Myocyte (in vitro differentiated cells): ENCODE measurements around the gene SEL1L. TPM values are rescaled to one million over a fixed set of nuclear protein-coding genes. Genes with fewer than 3 reads are reported as not detected.
A peak's percentile ranks its signal among the peaks of the same experiment; 100 is the strongest.
"Not testable (repeated sequence)": the region's sequence is repeated elsewhere in the genome, so short reads cannot be mapped to it uniquely, and the experiment has no call there.

Source experiments
- DNase-seq: peaks from one replicate; pipeline ENCODE4 v3.0.0-alpha.2; 2012; ENCODE audit warnings: low read depth
- polyA plus RNA-seq: library from polyadenylated mRNA; unstranded; fragments of >200 nt; gene quantifications from one replicate; pipeline ENCODE4 v1.2.1, GENCODE V29; 2012; ENCODE audit warnings: missing spikeins
- total RNA-seq: library from RNA; depleted of rRNA; stranded (reverse); fragments of >200 nt; gene quantifications from 2 replicates; pipeline ENCODE4 v1.2.3, GENCODE V29; 2014

SEL1L gene
- total RNA-seq = 52.1 and 72.5 TPM in 2 replicates
- 66.8 TPM for polyA plus RNA-seq

GRCh38 chr14:81533536-81534343 lies at the start of gene SEL1L:
Gene SEL1L (minus strand): TSS chr14:81533853. CDS start chr14:81533744, 109 bp downstream.
- DNase-seq = peak; percentile 100

- DNase-seq = peak; percentile 5
Measured at GRCh38 chr14:81582420-81582819, 48.8 kb upstream of the SEL1L start.

- no peak for DNase-seq
Measured at GRCh38 chr14:81579115-81579514, 45.5 kb upstream of the SEL1L start.

- no peak for DNase-seq
Measured at GRCh38 chr14:81571437-81571836, 37.8 kb upstream of the SEL1L start.

GRCh38 chr14:81567302-81567701 lies 33.6 kb upstream of the SEL1L start:
- DNase-seq = no peak

GRCh38 chr14:81565441-81566290 lies 32.0 kb upstream of the SEL1L start:
- peak; percentile 27 for DNase-seq

GRCh38 chr14:81562818-81563217 lies 29.2 kb upstream of the SEL1L start:
- peak; percentile 5 for DNase-seq

GRCh38 chr14:81561084-81561775 lies 27.6 kb upstream of the SEL1L start:
- DNase-seq = no peak

- no peak for DNase-seq
Measured at GRCh38 chr14:81559385-81559784, 25.7 kb upstream of the SEL1L start.

GRCh38 chr14:81557146-81557545 lies 23.5 kb upstream of the SEL1L start:
- no peak for DNase-seq

GRCh38 chr14:81555684-81556083 lies 22.0 kb upstream of the SEL1L start:
- DNase-seq = no peak

- no peak for DNase-seq
Measured at GRCh38 chr14:81555051-81555450, 21.4 kb upstream of the SEL1L start.

GRCh38 chr14:81551471-81551870 lies 17.8 kb upstream of the SEL1L start:
- no peak for DNase-seq

GRCh38 chr14:81550001-81550637 lies 16.5 kb upstream of the SEL1L start:
- no peak for DNase-seq

- DNase-seq = not testable (repeated sequence)
Measured at GRCh38 chr14:81541206-81541605, 7.6 kb upstream of the SEL1L start.

- DNase-seq = no peak
Measured at GRCh38 chr14:81537193-81537592, 3.5 kb upstream of the SEL1L start.

GRCh38 chr14:81536241-81536771 lies 2.7 kb upstream of the SEL1L start:
- DNase-seq = peak; percentile 17

GRCh38 chr14:81535396-81536164 lies 1.9 kb upstream of the SEL1L start:
- no peak for DNase-seq

- DNase-seq = no peak
Measured at GRCh38 chr14:81534510-81535074, 939 bp upstream of the SEL1L start.

GRCh38 chr14:81533212-81533535 lies 479 bp downstream of the SEL1L start:
- DNase-seq = no peak
